Measurements from ENCODE around the gene SLCO3A1. TPM values are rescaled to one million over a fixed set of nuclear protein-coding genes. Genes with fewer than 3 reads are reported as not detected.
"Not testable (repeated sequence)": the region's sequence is repeated elsewhere in the genome, so short reads cannot be mapped to it uniquely, and the experiment has no call there.

SLCO3A1 gene
- total RNA-seq, 1 donor from 2014 or later, result 10.6 TPM

DNA sequence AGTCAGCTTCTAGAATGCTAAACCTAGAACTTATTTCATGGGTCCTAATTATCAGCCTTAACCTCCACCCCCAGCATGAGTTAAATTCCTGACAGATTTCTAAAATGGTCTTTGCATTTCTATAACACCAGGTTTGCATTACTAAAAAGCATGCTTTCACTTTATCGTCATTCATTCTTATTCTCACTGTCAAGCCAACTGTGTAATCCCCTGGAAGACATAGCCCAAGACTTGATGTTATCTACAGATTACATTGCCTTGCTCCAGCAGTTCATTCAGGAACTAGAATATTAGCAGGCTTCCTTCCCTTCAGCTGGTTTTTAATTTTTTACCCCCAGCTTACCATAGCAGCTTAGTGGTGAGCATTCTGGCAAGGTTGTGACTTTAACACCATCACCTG, 184.0 kb downstream of the SLCO3A1 start:
- no peak for DNase-seq

DNA sequence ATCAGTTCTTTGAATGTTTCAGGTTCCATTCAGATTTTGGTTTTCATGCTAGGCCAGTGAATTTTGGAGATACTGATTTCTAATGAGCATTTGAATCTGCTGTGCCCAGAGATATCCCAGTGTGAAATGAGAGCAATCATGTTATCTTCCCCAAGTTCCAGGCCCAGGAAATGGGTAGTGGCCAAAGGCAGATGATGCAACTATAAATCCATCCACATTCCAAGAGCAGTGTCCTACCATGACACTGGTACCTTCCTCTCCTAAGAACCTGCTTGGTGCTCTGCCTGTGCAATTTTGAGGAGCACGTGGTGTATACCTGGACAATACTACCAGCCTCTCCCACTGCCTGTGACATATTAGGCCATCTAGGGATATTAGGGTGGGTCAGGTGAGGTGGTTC, 186.8 kb downstream of the SLCO3A1 start:
- DNase-seq, result no peak

DNA sequence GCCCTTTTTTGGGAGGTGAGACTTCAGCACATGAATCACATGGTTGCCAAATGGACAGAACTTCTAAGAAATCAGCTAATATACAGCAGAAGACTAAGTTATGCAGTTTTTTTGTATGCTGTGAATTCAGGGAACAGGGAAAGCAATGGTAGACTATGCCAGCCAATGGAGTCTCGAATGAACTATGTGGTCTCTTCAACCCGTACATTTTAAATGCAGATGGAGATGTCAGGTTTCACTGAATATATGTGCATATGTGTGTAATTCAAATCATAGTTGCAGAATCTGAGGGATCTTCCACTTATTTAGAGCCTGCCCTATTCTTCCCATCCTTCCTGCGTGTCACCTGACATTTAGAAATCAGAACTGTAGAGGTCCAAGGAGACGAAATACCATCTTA, 187.9 kb downstream of the SLCO3A1 start:
- no peak for DNase-seq

DNA sequence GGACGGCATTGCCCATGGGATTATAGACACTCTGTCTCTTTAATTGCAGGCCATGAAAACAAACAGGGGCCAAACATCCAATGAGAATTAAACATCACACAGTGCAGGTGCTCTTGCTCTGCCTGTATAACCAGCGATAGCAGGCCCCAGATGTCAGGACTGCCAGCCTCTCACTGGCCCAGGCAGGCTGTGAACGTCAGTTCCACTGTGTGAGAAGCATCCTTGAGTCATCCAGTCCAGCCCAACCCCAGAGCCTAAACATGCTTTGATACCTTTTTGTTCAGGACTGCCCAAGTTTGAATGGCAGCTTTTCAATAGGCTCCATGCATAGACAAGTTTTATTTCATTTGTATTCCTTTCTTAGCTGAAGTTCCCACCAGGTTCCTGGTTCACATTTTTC, 189.8 kb downstream of the SLCO3A1 start:
- no peak for DNase-seq

DNA sequence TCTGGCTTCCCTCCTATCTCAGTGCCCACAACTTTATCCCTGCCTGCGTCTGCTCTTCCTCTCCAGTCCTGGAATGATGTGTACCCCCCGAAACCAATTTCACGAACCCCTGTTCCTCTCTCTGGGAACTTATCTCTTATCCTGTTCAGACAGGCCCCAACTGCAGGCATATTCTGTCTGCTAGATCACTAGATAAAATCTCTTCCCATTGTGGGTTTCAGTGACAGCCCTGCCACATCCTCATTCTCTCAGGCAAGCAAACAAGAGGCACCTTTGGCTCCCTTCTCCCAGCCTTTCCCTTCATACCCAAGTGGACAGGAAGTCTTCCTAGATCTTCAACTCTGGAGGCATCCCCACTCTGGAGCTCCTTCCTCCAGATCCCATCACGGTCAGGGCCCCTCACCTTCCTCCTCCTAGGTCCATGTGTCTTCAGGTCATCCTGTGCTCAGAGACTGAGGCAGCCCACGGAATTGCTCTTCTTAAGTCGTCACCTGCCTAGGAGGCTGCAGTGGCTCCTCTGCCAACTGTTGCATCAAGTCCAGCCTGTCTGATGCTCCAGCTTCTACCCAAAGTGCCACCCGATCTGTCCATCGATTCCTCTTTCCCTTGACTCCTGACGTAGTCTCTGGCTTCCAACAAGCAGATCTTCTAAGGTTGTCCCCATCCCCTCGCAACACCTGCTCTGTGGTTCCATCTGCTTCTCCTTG, 190.8 kb downstream of the SLCO3A1 start:
- no peak for DNase-seq

DNA sequence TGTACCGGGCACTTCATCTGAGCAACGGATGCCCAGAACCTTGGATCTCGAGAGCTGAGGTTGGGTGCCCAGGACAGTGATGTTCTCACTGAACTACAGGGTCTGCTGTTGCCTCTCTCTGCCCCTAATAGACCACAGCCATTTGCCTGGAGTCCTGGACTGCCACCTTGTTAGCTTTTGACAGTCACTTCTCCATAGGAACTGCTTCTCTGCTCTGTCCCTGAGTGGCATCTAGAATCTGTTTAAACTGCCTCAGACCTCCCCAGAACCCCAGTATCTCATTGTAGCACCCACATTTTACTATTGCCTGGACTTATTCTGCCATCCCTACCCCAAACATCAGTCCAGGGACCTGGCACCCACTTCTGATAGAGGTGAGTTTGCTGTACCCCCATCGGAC, 194.4 kb downstream of the SLCO3A1 start:
- DNase-seq, result no peak

DNA sequence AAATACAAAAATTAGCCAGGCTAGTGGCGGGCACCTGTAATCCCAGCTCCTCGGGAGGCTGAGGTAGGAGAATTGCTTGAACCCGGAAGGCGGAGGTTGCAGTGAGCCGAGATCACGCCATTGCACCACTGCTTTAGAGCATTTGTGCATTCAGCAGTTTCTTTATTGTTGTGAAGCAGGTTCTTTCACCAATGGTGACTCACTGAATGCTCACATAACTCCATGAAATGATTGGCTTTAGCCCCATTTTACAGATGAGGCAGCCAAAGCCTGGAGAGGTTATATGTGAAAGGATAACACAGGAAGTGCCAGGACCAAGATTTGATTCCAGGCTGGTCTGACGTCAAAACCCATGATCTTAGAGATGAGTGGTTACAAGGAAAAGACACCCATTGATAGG, 195.2 kb downstream of the SLCO3A1 start:
- DNase-seq, result no peak

DNA sequence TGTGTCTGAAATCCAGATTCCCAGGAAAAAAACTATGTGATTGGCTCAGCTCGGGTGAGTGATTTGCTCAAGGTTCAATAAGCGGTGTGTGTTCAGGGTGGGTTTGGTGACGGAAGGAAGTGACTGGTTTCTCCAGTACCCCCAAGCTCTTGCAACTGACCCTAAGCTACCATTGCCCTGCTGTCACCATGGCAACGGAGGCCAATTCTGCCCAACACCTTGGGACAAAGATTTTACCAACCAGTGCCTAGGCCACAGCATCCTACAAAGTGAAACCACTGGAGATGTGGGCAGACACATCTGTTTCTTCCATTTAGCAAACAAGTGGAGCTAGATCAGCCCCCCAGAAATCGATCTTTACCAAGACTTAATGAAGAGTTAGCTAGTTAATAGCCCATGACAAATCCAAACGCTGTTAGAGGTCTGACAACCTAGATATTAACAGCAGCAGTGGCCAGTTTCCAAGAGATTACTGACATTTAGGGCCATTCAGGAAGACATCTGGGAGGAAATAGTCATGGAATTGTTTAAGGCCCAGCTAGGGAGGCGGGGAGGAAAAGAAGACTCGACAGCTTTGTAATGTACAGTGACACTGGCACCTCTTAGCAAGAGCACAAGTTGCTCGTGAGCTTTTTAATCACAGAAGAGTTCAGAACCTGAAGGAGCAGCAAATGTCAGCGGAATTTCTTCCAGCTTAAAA, 195.9 kb downstream of the SLCO3A1 start:
- no peak for DNase-seq

DNA sequence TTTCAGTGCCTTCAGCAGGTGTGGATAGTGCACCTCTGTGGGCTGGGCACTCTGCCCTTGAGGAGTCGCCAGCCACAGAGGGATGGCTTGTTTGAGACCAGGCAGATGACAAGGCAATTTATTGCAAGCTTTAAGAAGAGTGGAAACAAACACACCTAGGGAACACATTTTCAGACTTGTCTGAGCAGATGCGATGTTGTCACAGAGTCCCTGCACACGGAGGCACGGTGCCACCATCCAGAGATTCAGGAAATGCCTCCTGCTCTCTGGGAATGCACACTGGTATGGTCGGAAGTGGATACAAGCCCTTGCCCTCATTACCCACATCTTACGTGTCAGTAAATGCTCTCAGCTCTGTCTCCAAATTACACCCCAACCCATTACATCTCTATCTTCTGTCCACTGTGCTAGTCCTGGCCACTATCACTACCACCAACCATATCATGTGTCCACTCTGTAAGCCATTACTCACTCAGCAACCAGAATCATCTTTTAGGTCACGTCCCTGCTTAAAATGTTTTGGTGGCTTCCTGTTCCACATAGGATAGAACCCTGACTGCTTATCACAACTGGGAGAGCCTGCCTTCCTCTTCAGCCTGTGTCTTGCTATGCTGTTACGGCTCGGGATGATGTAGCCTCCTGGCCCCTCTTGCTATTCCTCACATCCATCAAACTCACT, 196.9 kb downstream of the SLCO3A1 start:
- DNase-seq, result no peak

DNA sequence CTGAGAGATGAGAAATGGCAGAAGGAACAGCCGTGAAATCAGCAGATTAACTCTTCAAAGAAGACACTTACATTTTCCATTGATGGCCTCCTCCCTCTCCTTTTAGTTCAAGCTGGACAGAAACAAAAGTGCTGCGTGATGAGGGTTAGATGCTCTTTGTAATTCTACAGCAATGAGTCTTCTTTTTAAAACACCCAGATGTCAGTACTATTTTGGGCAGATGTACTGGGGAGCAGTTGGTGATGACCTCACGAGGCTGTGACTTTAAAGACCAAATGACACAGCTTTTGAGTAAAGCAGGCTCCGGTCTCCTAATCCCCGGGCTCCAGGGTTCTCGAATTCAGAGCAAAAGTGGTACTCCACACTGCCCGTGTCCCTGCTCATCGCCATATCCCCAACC, 198.2 kb downstream of the SLCO3A1 start:
- DNase-seq, result no peak

DNA sequence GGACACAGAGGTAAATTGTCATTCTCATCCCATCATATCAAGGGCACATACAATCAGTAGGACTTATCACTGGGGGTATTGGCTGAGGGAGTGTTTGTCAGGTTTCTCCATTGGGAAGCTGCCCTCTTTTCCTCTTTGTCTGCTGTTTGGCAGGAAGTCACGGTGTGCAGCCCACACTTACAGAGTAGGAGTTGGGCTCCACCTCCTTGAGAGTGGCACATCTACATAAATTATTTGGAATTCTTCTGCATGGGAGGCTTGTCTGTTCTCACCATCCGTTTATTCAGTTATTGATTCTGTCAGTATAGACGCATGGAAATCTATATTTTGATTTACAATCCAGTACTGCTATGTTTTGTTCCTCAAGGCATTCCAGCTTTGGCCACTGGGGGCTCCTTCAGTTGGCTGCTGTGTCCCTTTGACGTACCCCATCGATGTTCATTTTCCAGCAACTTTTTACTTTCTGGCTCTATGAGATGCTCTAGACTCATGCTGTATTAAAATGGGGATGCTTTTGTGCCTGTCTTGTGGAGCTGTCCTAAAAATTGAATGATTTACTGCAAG, 200.3 kb downstream of the SLCO3A1 start:
- DNase-seq, result no peak

DNA sequence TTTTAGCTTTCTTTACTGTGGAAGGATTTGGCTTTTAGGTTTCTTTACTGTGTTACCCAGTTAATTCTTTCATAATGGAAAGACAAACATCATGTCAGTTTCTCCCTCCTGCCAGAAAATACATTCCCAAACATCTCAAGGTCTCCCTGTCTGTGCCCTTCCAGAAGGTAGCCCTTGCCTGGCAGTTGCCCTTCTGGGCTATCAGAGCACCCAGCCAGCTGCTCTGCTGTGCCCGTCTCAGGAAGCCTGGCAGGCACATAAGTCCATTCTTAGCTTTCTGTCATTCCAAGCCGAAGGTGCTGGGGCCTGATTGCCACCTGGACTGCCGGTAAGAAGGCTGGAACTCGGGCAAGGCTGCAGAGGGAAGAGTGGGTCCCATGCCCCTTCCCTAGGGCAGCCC, 203.4 kb downstream of the SLCO3A1 start:
- no peak for DNase-seq

DNA sequence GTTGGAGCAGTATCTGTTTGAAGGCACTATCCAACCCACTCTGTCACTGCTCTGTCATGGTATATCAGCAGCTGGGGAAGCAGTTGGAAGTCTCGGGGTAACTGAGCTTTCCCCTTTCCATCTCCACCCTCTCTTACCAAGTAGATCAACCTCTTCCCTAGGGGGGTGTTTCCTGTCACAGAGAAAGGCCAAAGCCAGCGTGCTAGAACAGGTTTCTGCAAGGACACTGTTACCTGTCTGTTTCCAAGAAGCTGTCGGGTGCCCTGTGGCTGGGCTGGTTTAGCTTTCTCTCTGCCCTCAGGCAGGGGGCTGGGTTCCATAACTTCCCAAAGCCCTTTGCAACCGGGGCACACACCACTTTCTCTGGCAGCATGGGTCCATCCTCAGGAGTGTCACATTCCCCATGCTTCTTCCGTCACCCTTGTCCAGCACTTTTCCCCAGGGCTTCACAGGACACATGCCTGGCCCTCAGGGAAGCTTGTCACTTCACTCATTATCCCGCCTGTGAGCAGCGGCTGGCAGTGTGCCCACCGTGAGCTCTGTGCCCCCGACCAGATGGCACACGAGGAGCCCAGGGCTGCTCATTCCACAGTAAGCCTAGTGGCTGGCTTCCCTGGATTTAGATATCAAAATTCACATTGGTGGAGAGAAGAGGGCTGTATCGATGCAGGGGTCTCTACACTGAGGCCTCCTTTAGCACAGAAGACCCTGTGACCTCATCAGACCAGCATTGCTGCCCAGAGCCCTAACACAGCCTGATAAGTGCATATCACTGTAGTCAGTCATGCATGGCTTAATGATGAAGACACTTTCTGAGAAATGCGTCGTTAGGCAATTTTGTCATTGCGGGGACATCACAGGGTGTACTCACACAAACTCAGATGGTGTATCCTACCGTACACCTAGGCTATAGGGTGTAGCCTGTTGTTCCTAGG, 205.8 kb downstream of the SLCO3A1 start:
- DNase-seq, result no peak

DNA sequence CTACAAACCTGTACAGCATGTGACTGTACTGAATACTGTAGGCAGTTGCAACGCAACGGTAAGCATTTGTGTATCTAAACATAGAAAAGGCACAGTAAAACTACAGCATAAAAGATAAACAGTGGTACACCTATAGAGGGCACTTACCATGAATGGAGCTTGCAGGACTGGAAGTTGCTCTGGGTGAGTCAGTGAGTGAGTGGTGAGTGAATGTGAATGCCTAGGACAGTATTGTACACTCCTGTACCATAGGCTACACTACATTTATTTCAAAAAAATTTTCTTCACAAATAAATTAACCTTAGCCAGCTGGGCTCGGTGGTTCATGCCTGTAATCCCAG, 206.4 kb downstream of the SLCO3A1 start:
- not testable (repeated sequence) for DNase-seq

DNA sequence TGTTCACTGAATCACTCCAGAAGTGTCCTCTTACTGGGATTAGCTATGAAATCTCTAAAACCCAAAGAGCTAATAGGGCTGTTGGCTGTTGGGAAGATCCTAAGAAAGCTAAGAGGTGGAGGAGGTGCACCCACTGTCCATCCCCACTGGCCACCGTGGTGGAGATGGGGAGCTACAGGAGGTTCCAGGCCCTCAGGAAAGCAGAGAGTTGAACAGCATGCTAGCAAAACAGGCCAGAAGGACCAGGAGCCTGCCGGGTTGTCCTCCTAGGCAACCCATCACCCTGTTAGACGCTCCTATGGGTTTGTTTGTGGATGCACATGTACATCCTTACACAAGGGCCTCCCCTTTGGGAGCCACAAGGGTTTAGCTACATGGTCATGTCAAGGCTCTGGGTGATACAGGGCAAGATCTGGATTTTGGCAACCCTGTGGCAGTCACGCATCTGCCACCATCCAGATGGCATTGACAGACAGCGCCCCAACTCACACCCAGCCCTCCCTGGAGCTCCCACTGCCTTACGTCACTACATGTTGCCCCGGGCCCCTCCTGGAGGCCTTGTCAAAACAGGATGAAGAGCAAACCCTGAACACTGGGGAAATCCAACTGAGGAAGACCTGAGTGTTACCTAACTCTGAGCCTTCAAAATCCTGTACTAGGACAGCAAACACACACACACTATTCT, 208.1 kb downstream of the SLCO3A1 start:
- DNase-seq, result no peak

DNA sequence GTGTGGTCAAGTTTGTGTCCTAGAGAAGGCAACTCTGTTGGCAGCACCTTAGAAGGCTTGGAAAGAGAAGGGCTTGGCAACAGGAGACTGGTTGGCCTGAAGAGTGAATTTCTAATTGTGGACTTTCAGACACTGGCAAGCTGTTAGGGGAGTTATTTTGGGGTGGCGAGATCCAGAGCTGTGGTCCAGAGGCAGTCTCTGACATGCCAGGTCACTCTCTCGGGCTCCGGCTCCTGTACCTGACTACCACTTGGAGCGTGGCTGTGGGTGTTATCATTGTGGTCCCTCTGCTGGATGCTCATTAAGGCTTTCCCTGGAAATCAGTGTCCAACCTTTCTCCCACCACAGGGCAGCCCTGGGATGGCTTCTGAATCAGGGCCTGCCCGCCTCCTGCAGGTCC, 209.0 kb downstream of the SLCO3A1 start:
- DNase-seq, result no peak

DNA sequence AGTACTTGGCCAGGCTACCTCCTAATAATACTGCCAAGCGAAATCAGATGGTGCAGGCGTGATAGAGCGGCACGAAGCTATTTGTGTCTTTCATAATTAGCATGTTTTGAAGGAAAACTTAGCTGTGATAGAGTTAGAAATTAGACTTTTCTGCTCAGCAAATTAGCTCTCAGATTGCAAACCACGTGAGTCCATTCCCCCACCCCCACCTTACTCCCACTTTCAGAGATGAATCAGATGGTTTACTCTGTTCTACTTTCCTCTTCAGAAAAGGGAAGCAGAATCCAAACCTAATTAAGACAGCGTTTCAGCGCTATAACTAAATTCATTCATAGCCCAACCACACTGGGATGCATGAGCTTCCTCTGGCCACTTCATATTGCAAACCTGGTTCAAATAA, 214.6 kb downstream of the SLCO3A1 start:
- DNase-seq, result no peak

DNA sequence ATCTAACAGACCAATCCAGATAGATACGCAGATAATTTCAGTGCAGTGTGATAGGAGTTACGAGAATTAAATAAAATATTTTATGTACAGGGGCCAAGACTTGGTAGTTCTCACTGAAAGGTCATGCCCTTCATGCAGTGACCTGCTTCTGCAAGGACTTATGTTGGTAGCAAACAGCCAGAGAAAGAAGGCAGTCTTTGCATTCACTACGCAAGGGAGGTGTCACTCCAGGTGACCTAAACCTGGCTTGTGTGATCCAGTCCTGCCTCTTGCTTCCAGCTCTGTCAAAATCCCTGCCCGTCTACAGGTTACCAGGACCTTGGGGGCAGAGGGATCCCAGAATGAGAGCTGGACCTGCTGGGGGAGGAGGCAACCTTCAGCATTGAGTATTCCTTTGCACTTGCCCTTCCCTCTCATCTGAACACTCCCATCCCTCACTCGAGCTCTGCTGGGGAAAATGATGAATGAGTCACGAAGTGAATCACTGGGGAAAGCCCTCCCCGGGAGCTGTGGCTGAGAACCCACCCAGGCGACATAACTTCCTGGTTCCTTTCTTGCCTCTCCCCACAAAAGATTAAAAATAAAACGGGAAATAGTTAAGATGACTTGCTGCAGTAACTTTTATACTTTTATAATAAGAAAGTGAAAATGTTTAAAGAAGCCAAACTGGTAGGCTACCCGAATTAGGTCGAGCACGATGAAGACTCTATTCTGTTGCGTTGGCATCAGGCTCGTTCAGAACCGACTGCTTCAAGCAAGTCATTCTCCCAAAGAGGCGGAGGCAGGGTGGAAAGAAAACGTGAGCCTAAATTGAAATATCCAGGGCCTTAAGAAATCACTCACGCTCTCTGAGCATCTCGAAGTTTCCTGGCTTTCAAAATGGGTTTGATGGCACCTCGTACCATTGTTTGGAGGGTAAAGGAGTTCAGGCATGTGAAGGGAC, 216.1 kb downstream of the SLCO3A1 start:
- no peak for DNase-seq

DNA sequence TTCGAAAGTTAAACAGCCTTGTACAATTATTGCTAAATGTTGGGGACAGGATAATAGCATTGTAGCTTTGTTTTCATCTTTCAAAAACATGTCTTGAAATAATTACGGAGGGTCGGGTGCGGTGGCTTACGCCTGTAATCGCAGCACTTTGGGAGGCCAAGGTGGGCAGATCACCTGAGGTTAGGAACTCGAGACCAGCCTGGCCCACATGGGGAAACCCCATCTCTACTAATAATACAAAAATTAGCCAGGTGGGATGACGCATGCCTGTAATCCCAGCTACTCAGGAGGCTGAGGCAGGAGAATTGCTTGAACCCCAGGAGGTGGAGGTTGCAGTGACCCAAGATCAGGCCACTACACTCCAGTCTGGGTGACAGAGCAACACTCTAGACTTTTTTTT, 216.7 kb downstream of the SLCO3A1 start:
- DNase-seq, result not testable (repeated sequence)

DNA sequence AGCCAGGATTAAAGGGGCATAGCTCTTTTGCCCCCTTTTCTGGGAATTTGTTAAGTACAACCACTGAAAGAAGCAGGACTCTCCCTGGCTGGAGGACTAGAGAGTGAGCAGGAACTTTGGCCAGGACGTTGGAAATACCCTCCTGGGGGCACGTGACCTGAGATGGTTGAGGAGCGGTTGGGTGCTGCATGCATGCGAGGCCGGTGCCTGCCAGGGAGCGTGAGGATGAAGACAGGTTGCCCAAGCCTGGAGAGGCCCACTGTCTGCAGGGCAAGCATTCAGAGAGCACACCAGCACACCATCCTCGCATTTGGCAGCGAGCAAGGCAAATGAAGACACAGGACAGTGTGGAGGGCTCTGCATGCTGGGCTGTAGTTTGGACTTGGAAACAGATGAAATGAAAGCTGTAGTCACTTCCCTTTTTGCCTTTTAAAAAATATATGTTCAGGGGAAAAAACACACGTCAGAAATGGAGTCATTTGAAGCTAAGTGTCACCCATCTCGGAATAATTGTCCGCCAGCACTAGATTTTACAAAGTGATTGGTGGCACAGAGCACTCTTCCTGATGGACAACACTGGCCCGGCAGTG, 217.6 kb downstream of the SLCO3A1 start:
- no peak for DNase-seq

All from skin of body (tissue), 2 donors.